HG03457 (cell line): ENCODE data around the gene DEFB132.
"Not testable (repeated sequence)": the region's sequence is repeated elsewhere in the genome, so short reads cannot be mapped to it uniquely, and the experiment has no call there.

ENCODE experiments used
- ATAC-seq: cut with Tn5 transposase; IDR thresholded peaks from one replicate; pipeline ENCODE4 v1.9.1; 2021; ENCODE audit warnings: moderate number of reproducible peaks; ENCODE audit not compliant: unreplicated experiment

Gene DEFB132

GRCh38 chr20:257419-257818, at the start of gene DEFB132:
Gene DEFB132, plus strand, starts transcription at chr20:257724. Its CDS starts 55 bp downstream, at chr20:257779.
- no peak for ATAC-seq

GRCh38 chr20:208942-209566, 48.5 kb upstream of the DEFB132 start:
- no peak for ATAC-seq

GRCh38 chr20:210809-211502, 46.6 kb upstream of the DEFB132 start:
- ATAC-seq, result no peak

- ATAC-seq, result no peak
Observed at GRCh38 chr20:214383-214782, 43.1 kb upstream of the DEFB132 start.

GRCh38 chr20:215796-216195, 41.7 kb upstream of the DEFB132 start:
- ATAC-seq, result no peak

GRCh38 chr20:217266-217665, 40.3 kb upstream of the DEFB132 start:
- ATAC-seq, result no peak

GRCh38 chr20:219290-220115, 38.0 kb upstream of the DEFB132 start:
- ATAC-seq, result no peak

- ATAC-seq, result no peak
Observed at GRCh38 chr20:221258-221830, 36.2 kb upstream of the DEFB132 start.

GRCh38 chr20:225879-226278, 31.6 kb upstream of the DEFB132 start:
- not testable (repeated sequence) for ATAC-seq

- no peak for ATAC-seq
Observed at GRCh38 chr20:226958-227357, 30.6 kb upstream of the DEFB132 start, which contains the start of gene DEFB129. Gene DEFB129, plus strand, starts transcription at chr20:227258. Its CDS starts 31 bp downstream, at chr20:227289.

GRCh38 chr20:227439-228105, 30.0 kb upstream of the DEFB132 start:
- no peak for ATAC-seq

GRCh38 chr20:235891-236290, 21.6 kb upstream of the DEFB132 start:
- no peak for ATAC-seq

GRCh38 chr20:237489-237888, 20.0 kb upstream of the DEFB132 start:
- no peak for ATAC-seq

GRCh38 chr20:237929-238328, 19.6 kb upstream of the DEFB132 start:
- no peak for ATAC-seq

GRCh38 chr20:242905-243304, 14.6 kb upstream of the DEFB132 start:
- no peak for ATAC-seq

- no peak for ATAC-seq
Observed at GRCh38 chr20:251354-251753, 6.2 kb upstream of the DEFB132 start.

- ATAC-seq, result no peak
Observed at GRCh38 chr20:252801-253200, 4.7 kb upstream of the DEFB132 start.

- ATAC-seq, result not testable (repeated sequence)
Observed at GRCh38 chr20:253447-253846, 4.1 kb upstream of the DEFB132 start.

GRCh38 chr20:258269-258858, 840 bp downstream of the DEFB132 start:
- no peak for ATAC-seq

- no peak for ATAC-seq
Observed at GRCh38 chr20:258963-259362, 1.4 kb downstream of the DEFB132 start.
